ENCODE data around the gene LSR. TPM values are rescaled to one million over a fixed set of nuclear protein-coding genes. Genes with fewer than 3 reads are reported as not detected.

LSR gene
- total RNA-seq, 1 experiment from 2014 or later = 18.7 TPM

DNA sequence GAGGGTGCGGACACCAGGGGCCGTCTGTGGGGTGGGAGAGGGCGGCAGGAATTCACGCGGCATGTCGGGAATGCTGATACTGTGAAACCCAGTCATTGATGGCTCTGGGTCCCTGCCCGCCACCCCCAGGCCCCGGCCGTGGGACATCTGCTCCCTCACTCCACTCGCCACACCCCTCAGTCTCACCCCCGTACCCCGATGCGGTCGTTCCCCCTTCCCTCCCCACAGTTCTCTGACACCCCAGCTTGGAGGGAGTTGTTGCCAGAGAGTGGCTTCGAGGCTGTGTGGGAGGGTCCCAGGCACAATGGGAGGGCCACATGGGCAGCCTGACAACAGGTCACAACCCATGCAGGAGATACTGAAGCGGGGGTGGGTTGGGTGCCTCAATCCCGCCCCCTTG lies 45.0 kb downstream of the LSR start:
- no peak for DNase-seq (ENCODE audit: low spot score)
- in situ Hi-C loops (cut with HindIII; ENCODE audit: low sequenced_read_pairs) = no loop called here

DNA sequence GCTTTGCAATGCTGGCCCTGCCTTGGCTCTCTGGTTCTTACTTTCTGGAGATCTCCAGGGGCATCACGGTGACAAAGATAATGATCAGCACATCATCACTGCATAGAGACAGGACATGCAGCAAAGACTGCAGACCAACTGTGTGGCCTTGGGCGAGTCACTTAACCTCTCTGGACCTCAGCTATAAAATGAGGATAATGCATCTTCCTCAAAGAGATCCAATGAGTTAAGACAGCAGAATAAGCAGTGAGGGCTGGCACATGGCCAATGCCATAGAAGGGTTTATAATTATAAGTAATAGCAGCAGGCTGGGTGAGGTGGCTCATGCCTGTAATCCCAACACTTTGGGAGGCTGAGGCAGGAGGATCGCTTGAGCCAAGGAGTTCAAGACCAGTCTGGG lies 45.5 kb downstream of the LSR start:
- no peak for DNase-seq (ENCODE audit: low spot score)
- in situ Hi-C loops (cut with HindIII; ENCODE audit: low sequenced_read_pairs) = no loop called here

DNA sequence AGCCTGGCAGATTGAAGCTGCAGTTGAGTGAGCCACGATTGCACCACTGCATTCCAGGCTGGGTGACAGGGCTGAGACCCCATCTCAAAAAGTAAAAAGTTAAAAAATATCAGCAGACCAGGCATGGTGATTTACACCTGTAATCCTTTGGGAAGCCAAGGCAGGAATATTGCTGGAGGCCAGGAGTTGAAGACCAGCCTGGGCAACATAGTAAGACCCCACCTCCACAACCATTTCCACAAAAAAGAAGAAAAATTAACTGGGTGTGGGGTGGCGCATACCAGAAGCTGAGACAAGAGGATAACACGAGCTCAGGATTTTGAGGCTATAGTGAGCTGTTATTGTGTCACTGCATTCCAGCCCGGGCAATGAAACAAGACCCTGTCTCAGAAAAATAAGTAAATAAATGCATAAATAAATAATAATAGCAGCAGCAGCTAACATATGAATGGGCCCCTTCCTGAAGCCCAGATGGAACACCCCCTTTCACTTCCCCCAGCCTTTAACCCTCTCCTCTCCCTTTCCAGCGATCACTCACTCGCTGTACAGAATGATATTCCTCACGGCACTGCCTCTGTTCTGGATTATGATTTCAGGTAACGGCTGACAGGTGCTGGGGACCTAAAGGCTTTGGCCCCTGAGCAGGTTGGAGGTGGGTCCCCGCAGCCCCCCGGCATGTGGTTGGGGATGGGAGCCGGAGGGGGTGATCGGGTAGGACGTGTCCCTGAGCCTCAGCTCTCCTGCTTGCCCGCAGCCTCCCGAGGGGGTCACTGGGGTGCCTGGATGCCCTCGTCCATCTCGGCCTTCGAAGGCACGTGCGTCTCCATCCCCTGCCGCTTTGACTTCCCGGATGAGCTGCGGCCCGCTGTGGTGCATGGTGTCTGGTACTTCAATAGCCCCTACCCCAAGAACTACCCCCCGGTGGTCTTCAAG lies 46.3 kb downstream of the LSR start:
- DNase-seq (ENCODE audit: low spot score) = no peak
- in situ Hi-C loops (cut with HindIII; ENCODE audit: low sequenced_read_pairs) = no loop called here

DNA sequence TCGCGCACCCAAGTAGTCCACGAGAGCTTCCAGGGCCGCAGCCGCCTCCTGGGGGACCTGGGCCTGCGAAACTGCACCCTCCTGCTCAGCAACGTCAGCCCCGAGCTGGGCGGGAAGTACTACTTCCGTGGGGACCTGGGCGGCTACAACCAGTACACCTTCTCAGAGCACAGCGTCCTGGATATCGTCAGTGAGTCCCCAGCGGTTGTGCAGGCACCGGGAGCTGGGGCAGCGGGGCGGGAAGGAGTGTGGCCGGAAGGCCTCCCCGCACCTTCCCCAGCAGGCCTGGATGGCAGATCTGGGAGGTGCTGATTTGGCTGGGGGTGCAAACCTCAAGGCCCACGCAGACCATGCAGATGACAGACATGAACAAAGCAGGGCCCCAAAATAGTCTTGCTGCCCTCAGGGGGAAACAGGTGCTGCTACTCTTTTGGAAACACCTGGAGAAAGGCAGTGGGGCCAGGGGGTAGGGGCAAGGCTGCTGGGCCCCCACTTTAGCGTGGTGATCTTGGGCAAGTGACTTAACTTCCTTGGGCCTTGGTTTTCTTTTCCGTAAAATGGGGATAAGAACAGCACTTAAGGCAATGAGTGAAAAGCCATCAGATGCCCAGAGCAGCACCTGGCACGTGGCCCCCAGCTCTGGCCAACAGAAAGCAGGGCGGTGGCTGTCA lies 47.1 kb downstream of the LSR start:
- in situ Hi-C loops (cut with HindIII; ENCODE audit: low sequenced_read_pairs) = no loop called here
- DNase-seq (ENCODE audit: low spot score) = no peak

DNA sequence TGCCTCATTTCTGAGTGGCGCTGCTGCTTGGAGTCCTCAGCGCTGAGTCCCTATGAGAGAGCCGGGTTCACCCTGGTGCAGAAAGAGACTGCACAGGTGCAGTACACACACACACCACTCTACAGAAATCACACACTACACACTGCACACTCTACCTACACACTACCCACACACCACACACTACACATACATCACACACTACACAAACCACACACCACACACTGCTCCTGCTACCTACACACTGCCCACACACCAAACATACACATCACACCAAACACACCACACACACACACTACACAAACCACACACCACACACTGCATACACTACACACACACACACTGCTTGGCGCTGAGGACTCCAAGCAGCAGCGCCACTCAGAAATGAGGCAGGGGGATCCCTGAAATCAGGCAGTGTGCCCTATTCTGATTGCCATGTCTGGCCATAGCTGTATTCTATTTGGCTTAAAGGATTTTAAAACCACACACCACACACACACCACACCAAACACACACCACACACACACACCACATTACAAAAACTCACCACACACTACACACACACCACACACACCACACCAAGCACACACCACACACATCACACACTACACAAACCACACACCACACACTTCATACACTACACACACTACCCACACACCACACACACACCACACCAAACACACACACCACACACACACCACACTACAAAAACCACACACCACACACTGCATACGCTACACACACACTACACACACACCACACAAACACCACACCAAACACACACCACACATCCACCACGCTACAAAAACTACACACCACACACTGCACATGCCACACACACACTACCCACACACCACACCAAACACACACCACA lies 48.1 kb downstream of the LSR start:
- in situ Hi-C loops (cut with HindIII; ENCODE audit: low sequenced_read_pairs) = no loop called here
- no peak for DNase-seq (ENCODE audit: low spot score)

DNA sequence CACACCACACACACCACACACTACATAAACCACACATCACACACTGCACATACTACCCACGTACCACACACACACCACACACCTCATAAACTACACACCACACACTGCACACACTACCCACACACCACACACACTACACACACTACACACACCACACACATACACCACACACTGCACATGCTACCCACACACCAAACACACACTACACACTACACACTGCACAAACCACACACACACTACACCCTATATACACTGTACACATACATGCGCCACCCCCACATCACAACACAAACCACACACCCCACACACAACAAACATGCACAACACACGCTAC lies 48.7 kb downstream of the LSR start:
- in situ Hi-C loops (cut with HindIII; ENCODE audit: low sequenced_read_pairs) = no loop called here
- DNase-seq (ENCODE audit: low spot score) = no peak

DNA sequence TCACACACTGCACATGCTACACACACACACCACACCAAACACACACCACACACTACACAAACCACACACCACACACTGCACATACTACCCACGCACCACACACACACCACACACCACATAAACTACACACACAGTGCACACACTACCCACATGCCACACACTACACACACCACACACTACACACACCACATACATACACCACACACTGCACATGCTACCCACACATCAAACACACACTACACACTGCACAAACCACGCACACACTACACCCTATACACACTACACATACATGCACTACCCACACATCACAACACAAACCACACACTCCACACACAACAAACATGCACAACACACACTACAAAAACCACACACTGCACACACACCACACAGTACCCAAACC lies 49.1 kb downstream of the LSR start:
- in situ Hi-C loops (cut with HindIII; ENCODE audit: low sequenced_read_pairs) = no loop called here
- DNase-seq (ENCODE audit: low spot score) = no peak

DNA sequence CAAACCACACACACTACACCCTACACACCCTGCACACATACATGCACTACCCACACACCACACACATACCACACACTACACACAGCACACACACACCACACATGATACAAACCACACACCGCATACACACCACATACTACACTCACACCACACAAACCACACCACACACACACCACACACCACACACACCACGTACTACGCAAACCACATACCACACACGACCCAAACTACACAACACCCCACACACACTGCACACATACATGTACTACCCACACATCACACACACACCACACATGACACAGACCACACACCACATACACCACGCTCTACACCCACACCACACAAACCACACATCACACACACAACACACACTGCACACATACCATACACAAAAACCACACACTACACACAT lies 49.8 kb downstream of the LSR start:
- no peak for DNase-seq (ENCODE audit: low spot score)
- in situ Hi-C loops (cut with HindIII; ENCODE audit: low sequenced_read_pairs) = no loop called here

DNA sequence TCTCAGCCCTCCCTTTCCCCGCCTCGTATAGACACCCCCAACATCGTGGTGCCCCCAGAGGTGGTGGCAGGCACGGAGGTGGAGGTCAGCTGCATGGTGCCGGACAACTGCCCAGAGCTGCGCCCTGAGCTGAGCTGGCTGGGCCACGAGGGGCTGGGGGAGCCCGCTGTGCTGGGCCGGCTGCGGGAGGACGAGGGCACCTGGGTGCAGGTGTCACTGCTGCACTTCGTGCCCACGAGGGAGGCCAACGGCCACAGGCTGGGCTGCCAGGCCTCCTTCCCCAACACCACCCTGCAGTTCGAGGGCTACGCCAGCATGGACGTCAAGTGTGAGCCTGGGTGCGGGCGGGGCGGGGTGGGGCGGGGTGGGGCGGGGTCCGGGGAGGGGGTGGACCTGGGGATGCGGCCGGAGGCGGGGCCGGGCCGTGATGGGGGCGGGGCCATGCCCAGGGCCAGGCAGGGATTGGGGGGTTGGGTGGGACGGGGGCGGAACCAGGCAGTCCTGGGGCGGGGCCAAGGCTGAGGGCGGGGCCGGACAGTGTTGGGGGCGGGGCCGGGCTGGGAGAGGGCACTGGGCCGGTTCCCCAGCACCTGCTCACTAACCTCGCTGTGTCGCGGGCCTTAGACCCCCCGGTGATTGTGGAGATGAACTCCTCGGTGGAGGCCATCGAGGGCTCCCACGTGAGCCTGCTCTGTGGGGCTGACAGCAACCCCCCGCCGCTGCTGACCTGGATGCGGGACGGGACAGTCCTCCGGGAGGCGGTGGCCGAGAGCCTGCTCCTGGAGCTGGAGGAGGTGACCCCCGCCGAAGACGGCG lies 50.9 kb downstream of the LSR start:
- in situ Hi-C loops (cut with HindIII; ENCODE audit: low sequenced_read_pairs) = no loop called here
- DNase-seq (ENCODE audit: low spot score) = no peak

DNA sequence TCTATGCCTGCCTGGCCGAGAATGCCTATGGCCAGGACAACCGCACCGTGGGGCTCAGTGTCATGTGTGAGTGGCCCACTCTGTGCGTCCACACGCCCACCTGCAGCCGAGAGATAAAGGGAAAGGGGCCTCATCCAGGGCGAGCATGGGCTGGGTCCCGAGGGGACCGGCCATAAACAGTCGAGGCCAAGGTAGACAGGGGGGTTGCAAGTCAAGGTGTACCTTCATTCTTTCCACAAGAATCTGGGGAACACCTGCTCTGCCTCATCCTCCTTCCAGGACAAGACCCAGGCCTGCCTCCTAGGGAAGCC lies 51.5 kb downstream of the LSR start:
- in situ Hi-C loops (cut with HindIII; ENCODE audit: low sequenced_read_pairs) = no loop called here

DNA sequence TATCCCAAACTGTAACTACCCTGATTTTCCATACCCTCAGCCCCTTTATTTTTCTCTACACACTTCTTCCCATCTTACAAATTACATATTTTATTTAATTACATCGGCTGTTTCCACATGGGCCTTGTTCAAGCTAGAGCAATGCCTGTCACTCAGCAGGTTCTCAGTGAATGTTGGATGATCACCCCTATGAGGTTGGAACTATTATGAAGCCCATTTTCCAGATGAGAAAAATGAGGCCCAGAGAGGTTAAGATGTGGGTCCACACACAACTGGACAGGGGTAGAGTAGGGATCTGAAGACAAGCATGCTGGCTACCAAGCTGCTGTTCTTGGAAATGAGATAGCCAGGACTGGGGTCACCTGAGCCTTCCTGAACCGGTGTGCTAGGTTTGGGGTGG lies 53.2 kb downstream of the LSR start:
- no peak for DNase-seq (ENCODE audit: low spot score)
- in situ Hi-C loops (cut with HindIII; ENCODE audit: low sequenced_read_pairs) = no loop called here

More for the DNA sequence above, 51.5 kb downstream of the LSR start:
- no peak for DNase-seq (ENCODE audit: low spot score)

DNA sequence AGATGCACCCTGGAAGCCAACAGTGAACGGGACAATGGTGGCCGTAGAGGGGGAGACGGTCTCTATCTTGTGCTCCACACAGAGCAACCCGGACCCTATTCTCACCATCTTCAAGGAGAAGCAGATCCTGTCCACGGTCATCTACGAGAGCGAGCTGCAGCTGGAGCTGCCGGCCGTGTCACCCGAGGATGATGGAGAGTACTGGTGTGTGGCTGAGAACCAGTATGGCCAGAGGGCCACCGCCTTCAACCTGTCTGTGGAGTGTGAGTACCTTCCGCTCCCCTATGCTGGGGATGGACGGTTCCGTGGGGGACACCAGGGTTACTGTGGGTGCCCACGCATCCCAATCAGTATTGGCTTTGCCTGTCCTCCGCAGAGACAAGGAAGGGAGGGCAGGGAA lies 53.6 kb downstream of the LSR start:
- no peak for DNase-seq (ENCODE audit: low spot score)
- in situ Hi-C loops (cut with HindIII; ENCODE audit: low sequenced_read_pairs) = no loop called here

DNA sequence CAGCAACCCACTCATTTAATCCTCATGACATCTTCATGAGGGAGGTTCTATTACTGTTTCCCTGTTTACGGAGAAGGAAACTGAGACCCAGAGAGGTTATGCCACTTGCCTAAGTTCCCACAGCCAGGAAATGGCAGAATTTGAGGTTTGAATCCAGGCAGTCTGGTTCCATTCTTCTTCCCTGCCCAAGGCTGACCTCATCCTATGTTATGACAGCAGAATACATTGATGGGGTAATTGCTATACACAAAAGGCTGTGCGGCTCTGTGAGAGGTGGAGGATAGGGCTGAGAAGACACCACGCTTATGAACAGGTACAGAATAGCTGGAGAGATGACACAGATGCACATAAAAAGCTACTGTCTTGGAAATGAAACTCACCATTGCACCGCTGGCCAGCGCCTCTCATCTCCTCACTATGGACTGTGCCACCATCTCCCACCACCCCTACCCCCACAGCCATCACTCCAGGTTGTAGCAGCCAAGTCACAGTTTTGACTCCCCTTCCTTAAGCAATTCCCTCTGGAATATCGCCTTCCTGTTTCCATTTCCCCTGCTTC lies 54.6 kb downstream of the LSR start:
- in situ Hi-C loops (cut with HindIII; ENCODE audit: low sequenced_read_pairs) = no loop called here
- no peak for DNase-seq (ENCODE audit: low spot score)

DNA sequence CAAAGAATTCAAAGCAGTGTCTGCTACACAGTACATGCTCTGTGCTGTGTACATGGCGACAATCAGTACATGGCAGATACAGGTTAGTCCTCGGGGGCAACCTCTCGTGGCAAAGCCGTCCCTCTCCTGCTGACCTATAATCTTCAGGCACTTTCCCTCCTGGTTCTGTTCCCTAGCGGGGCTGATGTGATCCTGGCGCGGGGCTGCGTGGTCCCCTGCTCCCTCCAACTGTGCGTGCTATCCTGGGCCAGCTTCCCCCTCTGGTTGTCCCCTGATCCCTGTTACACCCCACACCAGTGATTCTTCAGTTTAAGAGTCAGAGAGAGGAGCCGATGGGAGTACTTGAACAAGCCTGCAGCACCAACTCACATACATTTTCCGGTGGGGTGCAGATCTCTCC lies 55.2 kb downstream of the LSR start:
- in situ Hi-C loops (cut with HindIII; ENCODE audit: low sequenced_read_pairs) = no loop called here
- DNase-seq (ENCODE audit: low spot score) = no peak

DNA sequence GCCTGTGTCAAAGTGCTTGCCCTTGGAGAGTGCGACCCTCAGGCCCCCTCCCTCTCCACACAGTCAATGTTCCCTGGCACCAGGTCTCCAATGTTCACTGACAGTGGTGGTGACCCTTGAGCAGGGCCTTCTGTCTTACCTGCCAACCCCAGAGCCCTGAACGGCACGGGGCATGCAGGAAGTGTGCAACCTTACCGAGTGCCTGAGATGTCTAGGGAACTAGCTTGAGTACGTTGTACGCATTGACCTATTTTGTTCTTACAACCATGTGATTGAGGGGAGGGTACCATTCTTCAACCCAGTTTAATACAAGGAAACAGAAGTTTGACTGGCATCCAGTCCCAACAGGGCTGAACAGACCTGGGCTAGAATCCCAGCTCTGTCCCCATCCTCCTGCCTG lies 56.4 kb downstream of the LSR start:
- in situ Hi-C loops (cut with HindIII; ENCODE audit: low sequenced_read_pairs) = no loop called here
- DNase-seq (ENCODE audit: low spot score) = no peak

DNA sequence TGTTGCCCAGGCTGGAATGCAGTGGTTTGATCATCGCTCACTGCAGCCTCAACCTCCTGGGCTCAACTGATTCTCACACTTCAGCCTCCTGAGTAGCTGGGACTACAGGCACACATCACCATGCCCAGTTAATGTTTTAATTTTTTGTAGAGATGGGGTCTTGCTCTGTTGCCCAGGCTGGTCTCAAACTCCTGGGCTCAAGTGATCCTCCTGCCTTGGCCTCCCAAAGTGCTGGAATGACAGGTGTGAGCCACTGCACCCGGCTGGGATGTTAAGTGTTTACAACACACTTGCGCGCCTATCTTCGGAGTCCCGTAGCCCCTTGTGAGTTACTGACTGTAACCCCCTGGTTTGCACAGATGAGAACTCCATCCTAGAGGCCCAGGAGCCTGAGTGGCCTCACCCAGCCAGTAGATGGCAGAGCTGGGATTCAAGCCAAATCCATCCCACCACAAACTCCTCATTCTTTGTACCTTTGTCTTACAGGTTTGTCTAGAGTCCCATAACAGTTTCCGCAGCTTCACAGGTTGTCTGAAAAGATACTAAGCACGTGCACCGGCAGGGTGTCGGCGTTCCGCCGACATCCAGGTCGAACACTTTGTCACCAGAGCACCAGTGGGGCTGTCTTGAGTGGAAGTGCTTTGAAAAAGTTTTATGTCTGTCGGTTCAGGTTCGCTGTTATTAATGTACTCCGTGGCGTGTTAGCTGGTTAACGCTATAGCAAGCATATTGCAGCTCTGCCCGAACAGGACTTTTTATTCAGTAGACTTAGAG lies 57.9 kb downstream of the LSR start:
- in situ Hi-C loops (cut with HindIII; ENCODE audit: low sequenced_read_pairs) = no loop called here
- peak; percentile 3 for DNase-seq (ENCODE audit: low spot score)

DNA sequence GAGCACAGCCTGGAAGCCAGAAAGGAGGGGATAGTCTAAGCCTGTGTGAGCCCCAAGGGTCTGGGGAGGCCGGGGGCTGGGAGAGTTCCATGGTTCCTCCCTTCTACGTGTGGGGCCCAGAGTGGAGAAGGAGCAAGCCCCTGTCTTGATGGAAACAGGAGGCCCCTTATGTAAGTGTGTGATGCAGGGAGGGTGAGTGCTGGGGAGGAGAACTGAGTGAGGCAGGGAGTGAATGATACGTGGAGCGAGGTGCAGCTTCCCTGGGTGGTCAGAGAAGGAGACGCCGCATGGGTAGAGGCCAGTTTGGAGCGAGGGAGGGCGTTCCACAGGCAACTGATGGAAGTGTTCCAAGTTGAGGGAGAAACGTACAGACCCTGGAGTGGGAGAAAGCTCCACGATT lies 59.1 kb downstream of the LSR start:
- in situ Hi-C loops (cut with HindIII; ENCODE audit: low sequenced_read_pairs) = no loop called here
- DNase-seq (ENCODE audit: low spot score) = no peak

DNA sequence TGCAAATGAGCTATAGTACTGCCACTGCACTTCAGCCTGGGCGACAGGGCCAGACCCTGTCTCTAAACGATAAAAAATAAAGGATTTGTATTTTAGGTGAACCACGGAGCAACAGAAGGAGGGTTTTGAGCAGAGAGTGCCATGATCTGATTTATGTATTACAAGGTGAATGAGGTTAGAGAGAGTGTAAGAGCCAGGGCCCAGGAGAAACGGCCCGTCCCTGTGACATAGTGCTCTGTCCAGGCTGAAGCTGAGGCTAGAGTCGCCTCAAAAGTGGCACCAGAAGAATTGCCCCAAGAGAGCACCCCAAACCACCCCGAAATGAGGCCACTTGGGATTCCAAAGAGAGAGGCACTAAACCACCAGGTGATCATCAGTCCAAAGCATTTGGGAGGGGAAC lies 60.1 kb downstream of the LSR start:
- in situ Hi-C loops (cut with HindIII; ENCODE audit: low sequenced_read_pairs) = no loop called here
- DNase-seq (ENCODE audit: low spot score) = no peak

All from G401 (cell line).